RPMI7951 (cell line): Measurements from ENCODE around the gene GBA2. TPM values are rescaled to one million over a fixed set of nuclear protein-coding genes. Genes with fewer than 3 reads are reported as not detected.

Experiments used
- DNase-seq: peaks from one replicate; pipeline ENCODE4 v3.0.0-alpha.2; 2012; ENCODE audit warnings: low read depth
- total RNA-seq: library from RNA; depleted of rRNA; stranded (reverse); fragments of >200 nt; shearing (Covaris generic); gene quantifications from 2 replicates; pipeline ENCODE4 v1.2.3, GENCODE V29; 2014

Gene GBA2
- total RNA-seq, 1 experiment from 2014 or later, result 13.2 TPM

DNA sequence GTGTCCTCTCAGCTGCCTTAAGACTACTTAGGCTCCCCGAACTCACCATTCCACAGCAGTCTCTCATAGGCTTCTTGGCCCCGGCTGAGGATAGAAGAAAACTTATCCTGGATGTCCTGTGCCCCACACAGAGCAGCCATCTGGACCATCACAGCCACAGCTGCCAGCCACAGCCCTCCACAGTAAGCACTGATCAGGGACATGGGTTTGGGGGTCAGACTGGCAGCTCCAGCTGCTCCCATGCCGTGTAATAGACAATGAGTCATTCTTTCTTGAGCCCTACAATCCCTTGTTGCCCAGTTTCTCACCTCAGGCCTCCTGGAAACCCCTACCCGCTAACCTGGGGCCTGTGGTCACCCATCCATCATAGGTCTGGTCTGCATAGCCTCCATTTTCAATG lies 10.8 kb downstream of the GBA2 start:
- DNase-seq, result no peak

DNA sequence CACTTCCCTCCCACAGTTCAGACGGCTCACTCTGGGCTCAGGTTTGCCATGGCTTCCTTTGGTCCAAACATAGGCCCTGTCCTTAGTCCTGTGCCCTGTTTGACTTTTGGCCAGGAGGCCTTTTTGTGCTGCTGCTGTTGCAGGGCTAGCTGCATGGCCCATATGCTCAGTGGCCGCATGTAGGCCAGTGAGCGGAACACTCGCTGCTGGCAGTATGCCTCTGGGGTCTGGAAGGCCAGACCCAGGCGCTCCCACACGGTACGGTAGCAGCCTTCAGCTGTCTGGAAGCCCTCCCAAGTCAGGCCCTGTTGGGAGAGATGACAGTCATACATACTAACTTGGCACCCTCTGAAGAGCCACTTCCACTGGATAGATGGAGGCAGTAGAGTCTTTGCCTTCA lies 11.9 kb downstream of the GBA2 start:
- no peak for DNase-seq

DNA sequence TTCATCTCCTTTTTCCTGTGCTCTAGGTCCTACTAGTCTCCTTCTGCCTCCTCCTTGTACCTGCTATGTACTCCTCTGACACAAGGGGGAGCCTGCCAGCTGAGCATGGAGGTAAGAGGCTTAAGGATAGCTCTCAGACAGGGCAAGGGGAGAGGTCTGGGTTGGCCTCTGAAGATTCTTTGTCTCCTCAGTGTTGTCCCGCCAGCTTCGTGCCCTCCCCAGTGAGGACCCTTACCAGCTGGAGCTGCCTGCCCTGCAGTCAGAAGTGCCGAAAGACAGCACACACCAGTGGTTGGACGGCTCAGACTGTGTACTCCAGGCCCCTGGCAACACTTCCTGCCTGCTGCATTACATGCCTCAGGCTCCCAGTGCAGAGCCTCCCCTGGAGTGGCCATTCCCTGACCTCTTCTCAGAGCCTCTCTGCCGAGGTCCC lies 12.8 kb downstream of the GBA2 start:
- DNase-seq, result peak; percentile 68

DNA sequence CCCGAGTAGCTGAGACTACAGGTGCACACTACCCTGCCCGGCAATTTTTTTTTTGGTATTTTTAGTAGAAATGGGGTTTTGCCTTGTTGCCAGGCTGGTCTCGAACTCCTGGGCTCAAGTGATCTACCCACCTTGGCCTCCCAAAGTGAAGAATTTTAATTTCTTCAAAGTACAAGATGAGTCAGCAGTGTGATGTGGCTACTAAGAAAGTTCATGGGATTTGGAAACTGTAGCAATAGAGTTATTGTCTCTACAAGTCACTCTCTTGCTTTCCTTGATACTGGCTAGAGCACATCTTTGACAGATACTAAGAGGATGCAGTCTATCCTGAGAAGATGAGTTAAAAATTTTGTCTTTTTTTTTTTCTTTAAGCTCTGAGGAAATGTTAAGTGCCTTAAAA lies 14.9 kb downstream of the GBA2 start:
- DNase-seq, result no peak

DNA sequence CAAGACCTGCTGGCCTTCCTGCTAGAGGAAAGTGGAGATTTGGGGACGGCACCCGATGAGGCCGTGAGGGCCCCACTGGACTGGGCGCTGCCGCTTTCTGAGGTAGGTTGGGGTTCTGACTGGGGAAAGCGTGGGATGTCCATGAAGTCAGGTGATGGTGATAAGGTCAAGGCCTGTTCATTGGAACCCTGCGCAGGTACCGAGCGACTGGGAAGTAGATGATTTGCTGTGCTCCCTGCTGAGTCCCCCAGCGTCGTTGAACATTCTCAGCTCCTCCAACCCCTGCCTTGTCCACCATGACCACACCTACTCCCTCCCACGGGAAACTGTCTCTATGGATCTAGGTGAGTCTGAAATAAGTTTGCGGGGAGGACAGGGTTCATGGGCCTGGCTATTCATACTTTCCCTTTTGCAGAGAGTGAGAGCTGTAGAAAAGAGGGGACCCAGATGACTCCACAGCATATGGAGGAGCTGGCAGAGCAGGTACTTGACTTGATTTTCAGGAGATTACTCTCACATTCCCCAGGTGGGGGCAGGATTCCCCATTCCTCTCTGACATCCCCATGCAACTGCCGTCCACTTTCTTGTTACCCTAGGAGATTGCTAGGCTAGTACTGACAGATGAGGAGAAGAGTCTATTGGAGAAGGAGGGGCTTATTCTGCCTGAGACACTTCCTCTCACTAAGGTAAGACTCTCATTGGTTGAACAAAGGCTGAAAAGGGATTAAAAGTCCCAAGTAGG lies 16.1 kb downstream of the GBA2 start:
- peak; percentile 53 for DNase-seq

DNA sequence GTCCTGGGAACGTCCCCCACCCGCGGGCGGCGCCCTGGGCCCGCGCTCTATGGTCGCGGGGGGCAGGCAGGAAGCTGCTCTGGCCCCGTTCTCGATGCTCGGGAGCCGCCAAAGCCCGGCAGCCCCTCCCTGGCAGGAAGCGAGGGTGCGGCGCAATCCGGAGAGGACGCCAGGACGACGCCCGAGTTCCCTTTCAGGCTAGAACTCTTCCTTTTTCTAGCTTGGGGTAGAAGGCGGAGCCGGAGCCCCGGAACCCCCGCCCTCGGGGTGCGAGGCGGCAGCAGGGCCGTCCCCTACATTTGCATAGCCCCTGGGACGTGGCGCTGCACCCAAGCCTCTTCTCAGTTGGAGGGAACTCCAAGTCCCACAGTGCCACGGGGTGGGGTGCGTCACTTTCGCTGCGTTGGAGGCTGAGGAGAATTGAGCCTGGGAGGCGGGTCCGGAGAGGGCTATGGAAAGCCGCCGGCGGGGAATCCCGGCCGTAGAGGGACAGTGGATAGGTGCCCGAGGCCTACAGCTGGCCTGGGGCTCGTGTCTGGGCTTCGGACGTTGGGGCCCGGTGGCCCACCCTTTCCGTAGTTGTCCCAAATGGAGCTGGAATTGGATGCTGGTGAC lies 16.7 kb downstream of the GBA2 start, which contains the start of the genes CREB3 and TLN1:
Gene CREB3 (plus strand): TSS at position 482 of the 615 bp plus-strand sequence. CDS start 107 bp downstream, at position 589.
Gene TLN1 (minus strand): TSS at position 11 of the 615 bp plus-strand sequence. CDS start 6,501 bp downstream, outside the sequence.
- peak; percentile 99 for DNase-seq

DNA sequence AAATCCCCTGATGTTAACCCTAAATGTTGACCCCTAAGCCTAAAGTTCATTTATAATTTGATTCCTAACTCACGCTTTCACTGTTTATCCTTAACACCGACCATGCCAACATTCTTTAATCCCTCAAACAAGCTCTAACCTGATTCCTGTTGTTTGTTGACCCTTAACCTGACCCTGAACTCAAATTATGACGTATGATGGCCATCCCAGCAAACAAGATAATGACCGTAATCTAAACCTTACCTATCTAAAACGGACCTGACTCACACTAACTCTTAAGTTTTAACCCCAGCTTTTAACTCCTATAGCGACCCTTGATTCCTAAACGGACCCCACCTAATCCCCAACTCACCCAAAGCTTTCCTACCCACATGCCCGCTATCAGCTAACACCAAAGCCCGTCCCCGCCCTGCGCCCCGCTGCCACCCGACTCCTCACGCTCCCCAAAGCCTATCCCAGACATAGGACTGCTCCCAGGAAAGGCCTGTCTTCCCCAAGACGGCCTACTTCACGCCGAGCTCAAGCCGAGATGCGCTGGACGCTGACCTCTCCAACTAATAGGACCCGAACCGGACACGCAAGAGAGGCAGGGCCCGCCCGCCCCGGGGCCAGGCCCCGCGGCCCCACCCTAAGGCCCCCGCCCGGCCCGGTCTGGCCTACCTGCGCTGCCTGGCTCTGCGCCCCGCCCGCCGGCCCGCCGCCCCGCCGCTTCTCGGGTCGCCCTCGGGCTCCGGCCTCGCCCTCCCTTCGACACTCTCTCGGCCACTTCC lies 17.4 kb downstream of the GBA2 start:
- no peak for DNase-seq

DNA sequence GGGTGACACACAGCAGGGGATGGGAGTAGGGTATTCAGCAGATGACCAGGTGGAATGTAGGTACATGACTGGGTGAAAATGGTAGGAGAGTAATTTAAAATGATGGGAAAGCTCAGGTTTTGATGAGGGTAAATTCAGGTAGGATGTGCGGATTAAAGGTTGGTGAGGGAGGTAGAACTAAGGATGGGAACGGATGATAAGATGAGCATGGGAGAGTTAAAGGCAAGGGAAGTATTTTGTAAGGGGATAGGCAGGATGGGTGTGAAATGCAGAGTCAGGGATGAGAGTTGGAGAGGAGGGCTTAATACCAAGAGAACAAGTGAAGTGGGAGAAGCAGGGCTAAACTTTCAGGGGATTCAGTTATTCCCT lies 18.6 kb downstream of the GBA2 start:
- no peak for DNase-seq

DNA sequence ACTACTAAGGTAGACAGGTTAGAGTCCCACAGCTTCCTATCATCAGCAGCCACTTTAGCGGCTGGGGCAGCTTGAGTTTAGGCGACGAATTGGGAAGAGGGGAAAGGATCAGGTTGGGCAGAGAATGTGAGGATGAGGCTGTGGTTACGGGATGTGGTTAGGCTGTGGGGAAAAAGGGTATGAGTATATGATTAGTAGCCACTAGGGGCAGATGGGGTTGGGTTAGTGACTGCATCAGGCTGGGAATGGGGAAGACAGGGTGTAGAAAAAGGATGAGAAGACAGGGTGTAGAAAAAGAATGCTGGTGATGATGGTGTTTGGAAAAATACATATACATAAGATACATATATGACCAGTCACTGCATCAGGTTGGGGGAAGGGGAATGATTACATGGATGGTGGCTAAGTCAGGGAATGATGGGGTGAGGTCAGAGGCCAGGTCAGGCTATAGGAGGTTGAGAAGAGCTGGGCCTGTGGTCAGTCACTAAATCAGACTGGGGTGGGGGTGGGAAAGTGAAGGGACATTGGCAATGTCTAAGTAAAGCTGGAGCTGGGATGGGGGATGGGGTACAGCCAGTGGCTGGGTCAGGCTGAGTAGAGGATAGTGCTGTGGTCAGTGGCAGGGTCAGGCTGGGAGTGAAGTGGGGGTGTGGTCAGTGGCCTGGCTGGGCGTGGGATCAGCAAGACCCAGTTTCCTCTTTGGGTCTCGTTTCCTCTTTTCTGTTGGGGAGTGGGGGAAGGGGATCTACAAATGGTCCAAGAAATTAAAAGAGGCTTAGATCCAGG lies 19.1 kb downstream of the GBA2 start:
- peak; percentile 89 for DNase-seq

DNA sequence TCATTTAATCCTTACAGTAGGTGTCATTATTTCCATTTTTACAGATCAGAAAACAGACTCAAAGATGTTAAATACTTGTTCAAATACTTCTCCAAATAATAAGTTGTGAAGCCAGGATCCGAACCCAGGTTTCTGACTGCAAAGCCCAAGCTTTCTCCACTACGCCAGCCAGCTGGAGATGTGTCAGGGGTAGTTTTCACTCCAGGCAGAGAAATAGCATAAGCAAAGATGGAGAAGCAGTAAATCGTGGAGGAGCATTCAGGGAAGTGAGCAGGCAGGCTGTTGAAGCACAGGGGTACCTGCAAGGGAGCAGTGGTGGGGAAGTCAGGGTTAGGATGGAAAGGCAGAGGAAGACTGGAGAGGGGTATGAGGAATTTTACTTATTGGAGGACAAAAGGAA lies 19.9 kb downstream of the GBA2 start:
- DNase-seq, result no peak

DNA sequence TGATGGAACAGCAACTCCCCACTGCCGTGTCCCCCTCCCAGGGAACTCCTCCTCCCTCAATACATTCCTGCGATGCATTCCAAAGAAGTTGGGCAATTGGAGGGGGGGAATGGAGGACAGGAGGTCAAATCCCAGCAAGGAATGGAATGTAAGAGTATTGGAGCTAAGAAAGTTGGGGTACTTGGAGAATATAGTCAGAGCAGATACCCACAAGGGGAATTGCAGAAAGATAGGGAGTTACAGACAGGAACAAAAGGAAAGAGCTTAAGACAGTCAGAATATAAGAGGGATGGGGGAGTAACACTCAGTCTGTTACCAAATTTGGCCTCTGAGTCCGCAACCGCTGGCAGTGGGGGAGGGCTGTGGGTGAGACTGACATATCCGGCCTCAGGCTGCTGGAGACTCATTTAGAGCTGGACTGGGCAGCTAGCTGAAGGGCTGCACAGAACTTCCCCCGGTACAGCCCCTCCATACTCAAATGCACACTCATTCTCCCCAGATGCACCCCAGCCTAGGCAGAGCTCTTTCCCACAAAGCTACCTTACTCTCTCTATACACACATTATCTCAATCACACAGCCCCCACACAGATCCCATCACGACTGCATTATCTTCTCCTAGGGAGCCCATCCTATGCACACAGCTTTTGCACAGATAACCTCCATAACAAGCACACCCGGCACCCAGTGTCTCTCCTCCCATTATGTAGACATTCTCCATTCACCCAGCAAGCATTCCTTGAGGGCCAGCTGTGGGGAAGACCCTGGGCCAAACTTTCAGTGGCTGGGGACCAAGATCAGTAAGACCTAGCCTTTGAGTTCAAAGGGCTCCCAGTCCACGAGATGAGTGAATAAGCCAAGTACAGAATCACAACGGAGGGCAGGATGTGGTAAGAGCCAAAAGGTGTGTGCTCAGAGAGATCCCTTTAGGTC lies 20.7 kb downstream of the GBA2 start:
- peak; percentile 91 for DNase-seq

DNA sequence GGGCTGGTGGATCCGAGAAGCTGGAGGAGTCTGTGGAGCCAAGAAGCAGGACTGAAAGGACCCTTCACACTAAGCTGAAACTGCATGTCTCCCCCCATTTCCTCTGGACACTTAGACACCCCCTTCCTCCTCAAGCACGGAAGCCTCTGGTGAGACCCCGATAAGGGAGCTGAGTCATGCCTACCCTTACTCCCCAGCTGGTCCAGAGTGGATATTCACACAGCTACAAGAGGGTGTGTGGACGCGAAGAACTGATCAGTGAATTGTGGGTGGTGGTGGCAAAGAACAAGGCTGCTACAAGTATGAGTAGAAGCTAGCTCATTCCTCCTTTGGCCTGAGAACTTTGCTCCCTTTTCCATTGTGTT lies 21.4 kb downstream of the GBA2 start:
- DNase-seq, result no peak

DNA sequence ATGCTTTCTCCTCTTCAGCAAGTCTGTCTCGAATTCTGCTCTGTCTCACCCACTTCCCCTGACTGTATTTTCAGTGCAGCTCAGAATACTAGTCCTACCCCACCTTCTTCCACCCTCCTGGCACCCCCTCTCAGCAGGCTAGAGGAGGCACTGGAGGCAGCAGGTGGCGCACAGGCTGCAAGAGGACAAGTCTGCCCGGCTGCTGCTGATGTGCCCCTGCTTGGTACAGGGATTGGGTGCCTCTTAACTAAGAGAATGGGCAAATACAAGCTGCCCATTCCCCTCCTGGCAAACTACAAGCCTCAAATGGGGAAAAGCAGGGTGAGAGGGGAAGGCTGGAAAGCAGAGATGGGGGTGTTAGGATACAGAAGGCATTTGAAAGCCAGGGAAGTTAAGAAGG lies 22.1 kb downstream of the GBA2 start:
- peak; percentile 33 for DNase-seq

DNA sequence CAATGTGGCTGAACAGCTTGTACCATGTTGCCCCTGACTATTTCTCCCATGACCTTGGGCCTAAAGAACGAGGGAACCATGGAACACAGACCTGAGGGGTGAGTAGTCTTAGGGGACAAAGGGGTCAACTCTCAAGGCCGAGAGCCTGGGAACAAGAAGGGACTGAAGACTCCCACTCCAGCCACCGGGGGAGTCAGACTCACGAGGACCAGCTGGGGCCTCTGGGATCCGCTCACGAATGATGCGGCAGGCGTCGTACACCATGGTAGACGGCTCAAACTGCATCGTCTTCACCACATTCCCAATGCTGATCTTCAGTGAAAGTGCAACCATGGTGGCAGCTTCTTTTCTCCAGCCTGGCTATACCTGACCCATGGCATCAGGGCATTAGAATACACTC lies 23.7 kb downstream of the GBA2 start:
- no peak for DNase-seq

DNA sequence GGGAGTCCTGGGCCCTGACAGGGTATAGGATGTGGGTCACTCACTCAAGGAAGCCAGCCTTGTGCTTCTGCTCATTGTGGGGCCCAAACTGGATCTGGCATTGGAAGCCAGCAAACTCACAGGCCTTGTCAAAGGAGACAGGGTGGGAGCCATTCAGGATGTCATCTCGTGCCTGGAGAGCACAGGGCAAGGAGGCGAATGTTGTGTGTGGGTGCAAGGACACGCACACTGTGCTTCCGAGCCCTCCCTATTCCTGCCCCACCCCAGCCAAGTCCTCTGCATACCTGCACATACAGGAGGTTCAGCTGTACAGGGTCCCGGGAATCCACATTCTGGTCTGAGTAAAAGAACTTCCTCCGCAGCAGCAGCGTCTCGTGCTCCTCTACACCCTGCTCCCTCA lies 25.1 kb downstream of the GBA2 start:
- DNase-seq, result no peak

DNA sequence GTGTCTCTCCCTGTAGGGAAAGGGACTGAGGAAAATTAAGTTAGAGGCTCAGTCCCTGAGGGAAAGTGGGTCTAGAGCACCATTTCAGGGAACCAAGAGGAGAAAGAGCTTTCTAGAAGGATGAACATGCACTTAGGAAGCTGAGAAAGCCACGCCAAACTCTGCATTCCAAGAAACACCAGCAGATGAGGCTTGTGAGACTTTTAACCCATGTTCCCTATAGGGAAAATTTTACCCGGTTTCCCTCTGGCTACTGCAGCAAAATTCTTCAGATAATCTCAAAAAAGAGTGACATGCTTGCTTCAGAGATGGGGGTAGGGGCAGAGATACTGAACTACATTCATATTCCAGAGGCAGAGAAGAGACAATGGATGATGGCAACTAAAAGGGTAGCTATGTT lies 25.6 kb downstream of the GBA2 start:
- DNase-seq, result no peak

DNA sequence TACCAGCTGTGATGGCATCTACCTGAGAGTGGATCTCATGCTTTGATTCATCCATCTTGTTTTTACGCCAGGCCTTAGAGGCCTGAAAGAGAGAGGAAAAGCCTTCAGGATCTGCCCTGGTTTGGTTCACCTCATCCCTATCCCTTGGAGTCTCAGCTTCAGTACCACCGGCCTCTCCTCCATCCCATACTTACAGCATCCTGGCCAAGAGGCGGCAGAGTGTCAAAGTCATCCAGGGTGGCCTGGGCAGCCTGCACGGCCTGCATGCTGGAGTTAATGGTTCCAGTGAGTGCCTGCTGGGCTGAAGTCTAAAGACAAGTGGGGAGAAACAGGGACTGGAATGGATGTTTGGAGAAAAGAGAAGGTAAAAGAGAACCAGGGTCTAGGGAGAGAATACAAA lies 29.5 kb downstream of the GBA2 start:
- DNase-seq, result no peak

DNA sequence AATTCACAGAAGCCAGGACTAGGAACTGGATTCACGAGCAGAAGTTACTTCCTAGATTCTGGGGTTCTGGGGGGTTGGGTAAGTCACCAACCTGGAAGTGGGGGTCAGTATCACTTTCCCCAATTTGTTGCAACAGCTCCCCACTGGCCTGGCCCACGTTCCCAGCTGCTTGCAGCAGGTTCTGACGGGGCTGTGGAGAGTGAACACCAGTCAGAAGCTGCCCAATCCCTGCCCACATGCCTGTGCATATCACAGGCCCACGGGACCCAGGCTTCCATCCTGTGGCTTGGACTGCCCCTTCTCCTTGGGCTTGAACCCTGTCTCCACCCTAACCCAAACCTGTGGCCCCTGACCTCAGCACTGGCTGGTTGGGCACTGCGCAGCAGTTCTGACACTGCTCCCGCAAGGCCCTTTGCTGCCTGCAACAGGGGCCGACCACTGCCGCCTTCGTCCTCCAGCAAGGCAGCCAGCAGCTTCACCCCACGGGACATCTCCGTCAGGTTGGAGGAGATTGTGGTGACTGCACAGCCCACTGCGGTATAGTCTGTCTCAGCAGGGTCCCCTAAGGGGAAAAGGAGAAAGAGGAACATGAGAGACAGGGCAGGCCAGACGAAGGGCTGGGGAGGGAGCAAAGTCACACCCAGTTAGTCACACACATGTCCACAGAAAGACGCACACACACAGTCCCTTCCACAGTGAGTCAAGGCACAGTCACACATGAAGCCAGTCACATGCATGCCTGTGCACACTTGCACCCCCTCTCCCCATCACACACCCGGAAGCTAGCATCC lies 30.1 kb downstream of the GBA2 start:
- DNase-seq, result peak; percentile 15

DNA sequence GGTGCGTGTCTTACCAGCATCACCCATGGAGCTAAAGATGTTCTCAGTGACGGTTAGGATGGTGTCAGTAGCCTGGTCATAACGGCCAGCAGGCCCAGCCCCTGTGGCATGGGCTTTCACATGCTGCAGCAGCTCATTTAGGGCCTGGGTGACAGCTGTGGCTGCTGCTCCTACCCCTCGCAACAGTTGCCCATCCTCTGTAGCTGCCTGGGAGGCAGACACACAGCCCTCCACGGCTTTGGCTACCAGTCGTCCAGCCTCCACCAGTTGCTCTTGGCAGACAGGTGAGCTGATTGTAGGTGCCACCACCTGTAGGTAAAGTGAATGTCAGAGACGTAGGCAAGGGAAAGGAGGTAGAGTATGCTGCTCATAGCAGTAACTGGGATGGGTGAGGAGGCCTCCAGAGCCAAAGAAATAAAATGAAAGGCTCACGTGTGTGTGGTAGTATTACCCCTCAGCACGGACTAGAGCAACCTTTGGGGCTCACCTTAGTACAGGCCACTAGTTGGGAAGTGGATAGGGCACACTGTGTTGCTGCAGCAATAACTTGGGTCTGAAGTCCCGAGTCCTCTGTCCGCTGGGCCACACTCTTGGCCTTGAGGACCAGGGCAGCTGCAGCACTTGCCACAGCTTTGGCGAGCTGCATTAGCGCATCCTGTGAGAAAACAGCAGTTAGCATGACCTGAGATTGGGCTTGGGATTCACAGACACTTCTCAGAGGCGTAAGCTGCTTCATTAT lies 31.7 kb downstream of the GBA2 start:
- DNase-seq, result no peak
